ENCODE results near the gene SV2C. TPM values are rescaled to one million over a fixed set of nuclear protein-coding genes. Genes with fewer than 3 reads are reported as not detected.

SV2C gene
- total RNA-seq, 1 experiment from 2014 or later = not detected

DNA sequence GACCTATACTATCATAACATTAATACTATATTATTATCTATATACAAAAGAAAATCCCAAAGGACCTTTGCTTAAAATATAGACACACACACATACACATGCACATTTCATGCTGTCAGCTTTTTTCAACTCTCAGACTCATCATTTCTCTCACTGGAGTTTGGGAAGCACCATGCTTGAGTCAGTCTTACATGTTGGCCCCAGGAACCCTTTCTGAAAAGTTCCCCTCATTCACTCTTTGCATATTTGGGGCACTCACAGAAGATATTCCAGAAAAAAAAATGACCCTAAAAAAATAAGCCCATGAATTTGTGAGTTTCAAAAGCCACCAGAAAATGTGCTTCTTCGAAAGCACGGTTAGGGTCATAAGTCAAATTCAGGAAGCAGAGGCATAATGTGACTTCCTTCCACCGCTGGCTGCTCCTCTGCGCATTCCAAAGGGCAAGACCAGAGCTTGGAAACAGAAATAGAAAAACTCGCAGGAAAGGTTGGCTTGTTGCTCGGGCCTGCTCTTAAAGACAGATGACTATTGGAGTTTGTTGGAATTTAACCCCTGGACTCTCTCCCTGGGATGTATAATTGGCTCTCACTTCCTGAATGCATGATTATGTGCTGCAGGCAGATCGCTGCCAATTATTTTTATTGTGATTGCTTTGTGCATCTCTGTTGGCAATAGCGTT lies 190.2 kb downstream of the SV2C start:
- Mint-ChIP-seq H3K36me3 (ENCODE audit: insufficient read depth, unreplicated experiment) (no peaks in the 10 kb centered on the region), H3K27ac (ENCODE audit: low read depth, unreplicated experiment) (no peak overlapping the region)

DNA sequence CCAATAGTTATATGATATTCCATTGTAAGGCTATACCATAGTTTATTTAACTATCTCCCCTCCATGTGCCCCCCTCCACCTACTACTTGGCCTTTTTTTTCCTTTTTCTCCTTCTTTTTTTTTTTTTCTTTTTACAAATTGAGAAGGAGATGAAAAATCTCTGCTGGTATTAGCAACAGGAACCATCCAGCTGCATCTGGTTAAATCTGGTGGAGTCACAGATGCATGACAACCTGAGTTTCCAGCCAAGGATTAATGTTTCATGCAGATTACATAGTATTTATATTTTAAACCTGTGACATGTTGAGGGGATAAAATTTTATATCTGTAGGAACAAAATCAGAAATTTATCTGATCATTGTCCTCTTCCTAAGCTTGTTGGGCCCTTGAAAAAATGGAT lies 191.4 kb downstream of the SV2C start:
- DNase-seq (ENCODE audit: unreplicated experiment) = no peak
- CTCF ChIA-PET = no interaction called here

More for the DNA sequence above, 190.2 kb downstream of the SV2C start:
- BruUV-seq (replicated peaks) = no TSS peak
- no peak for DNase-seq (ENCODE audit: unreplicated experiment)
- H3K4me1 Mint-ChIP-seq (ENCODE audit: insufficient read depth, unreplicated experiment) = peaks cover 7% of the 10 kb centered on the region
- intact Hi-C loops (cut with micrococcal nuclease) = no loop called here
- H3K9me3 Mint-ChIP-seq (ENCODE audit: unreplicated experiment) = no peaks in the 10 kb centered on the region
- peaks cover 3% of the 10 kb centered on the region for H3K27me3 Mint-ChIP-seq (ENCODE audit: insufficient read depth, unreplicated experiment)
- ChIA-PET CTCF (interaction anchor here (1.1 to 2.4 kb wide), 3 partner anchors 9 to 98 kb away, joined by 4 to 7 read pairs (median 5); no protein-coding TSS in a partner anchor), POLR2A (no interaction called here)
- TF ChIP-seq, protein P1, sequence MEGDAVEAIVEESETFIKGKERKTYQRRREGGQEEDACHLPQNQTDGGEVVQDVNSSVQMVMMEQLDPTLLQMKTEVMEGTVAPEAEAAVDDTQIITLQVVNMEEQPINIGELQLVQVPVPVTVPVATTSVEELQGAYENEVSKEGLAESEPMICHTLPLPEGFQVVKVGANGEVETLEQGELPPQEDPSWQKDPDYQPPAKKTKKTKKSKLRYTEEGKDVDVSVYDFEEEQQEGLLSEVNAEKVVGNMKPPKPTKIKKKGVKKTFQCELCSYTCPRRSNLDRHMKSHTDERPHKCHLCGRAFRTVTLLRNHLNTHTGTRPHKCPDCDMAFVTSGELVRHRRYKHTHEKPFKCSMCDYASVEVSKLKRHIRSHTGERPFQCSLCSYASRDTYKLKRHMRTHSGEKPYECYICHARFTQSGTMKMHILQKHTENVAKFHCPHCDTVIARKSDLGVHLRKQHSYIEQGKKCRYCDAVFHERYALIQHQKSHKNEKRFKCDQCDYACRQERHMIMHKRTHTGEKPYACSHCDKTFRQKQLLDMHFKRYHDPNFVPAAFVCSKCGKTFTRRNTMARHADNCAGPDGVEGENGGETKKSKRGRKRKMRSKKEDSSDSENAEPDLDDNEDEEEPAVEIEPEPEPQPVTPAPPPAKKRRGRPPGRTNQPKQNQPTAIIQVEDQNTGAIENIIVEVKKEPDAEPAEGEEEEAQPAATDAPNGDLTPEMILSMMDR (IDR thresholded peaks at IDR 0.05; ENCODE audit: unreplicated experiment) = no peak
- no peak overlapping the region for H3K4me3 Mint-ChIP-seq (ENCODE audit: unreplicated experiment)

DNA sequence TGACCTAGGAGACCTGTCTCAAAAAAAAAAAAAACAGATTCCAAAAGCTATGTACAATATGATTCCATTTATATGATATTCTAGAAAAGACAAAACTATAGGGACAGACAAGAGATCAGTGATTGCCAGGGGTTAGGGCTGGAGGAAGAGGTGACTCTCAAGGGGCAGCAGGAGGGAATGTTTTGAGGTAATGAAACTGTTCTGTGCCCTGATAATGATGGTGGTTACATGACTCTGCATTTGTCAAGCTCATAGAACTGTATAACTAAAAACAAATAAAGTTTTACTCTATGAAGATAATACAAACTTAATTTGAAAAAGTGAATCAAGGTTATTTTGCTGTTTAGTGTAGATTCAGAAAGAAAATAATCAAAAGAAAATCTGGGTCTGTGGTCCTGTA lies 194.6 kb downstream of the SV2C start:
- no peaks in the 10 kb centered on the region for H3K4me1 Mint-ChIP-seq (ENCODE audit: insufficient read depth, unreplicated experiment)
- no TSS peak for BruUV-seq (replicated peaks)
- TF ChIP-seq, protein P1 (IDR thresholded peaks at IDR 0.05; ENCODE audit: unreplicated experiment) = no peak
- no peaks in the 10 kb centered on the region for H3K9me3 Mint-ChIP-seq (ENCODE audit: unreplicated experiment)
- H3K36me3 Mint-ChIP-seq (ENCODE audit: insufficient read depth, unreplicated experiment) = no peaks in the 10 kb centered on the region
- no peak overlapping the region for H3K27ac Mint-ChIP-seq (ENCODE audit: low read depth, unreplicated experiment)
- H3K27me3 Mint-ChIP-seq (ENCODE audit: insufficient read depth, unreplicated experiment) = no peaks in the 10 kb centered on the region
- CTCF ChIA-PET = interaction anchor here (0.6 kb wide), 1 partner anchor 18 kb away, joined by 3 read pairs; no protein-coding TSS in a partner anchor
- no peak for DNase-seq (ENCODE audit: unreplicated experiment)
- H3K4me3 Mint-ChIP-seq (ENCODE audit: unreplicated experiment) = no peak overlapping the region
- intact Hi-C loops (cut with micrococcal nuclease) = no loop called here
- POLR2A ChIA-PET = no interaction called here

More for the DNA sequence above, 191.4 kb downstream of the SV2C start:
- Mint-ChIP-seq H3K36me3 (ENCODE audit: insufficient read depth, unreplicated experiment) (no peaks in the 10 kb centered on the region), H3K4me3 (ENCODE audit: unreplicated experiment) (no peak overlapping the region), H3K4me1 (ENCODE audit: insufficient read depth, unreplicated experiment) (peaks cover 7% of the 10 kb centered on the region), H3K27me3 (ENCODE audit: insufficient read depth, unreplicated experiment) (no peaks in the 10 kb centered on the region), H3K27ac (ENCODE audit: low read depth, unreplicated experiment) (no peak overlapping the region), H3K9me3 (ENCODE audit: unreplicated experiment) (no peaks in the 10 kb centered on the region)
- TF ChIP-seq, protein P1 (IDR thresholded peaks at IDR 0.05; ENCODE audit: unreplicated experiment) = no peak
- BruUV-seq (replicated peaks) = no TSS peak
- POLR2A ChIA-PET = interaction anchor here (0.6 kb wide), 1 partner anchor 136 kb away, joined by 3 read pairs; no protein-coding TSS in a partner anchor
- intact Hi-C loops (cut with micrococcal nuclease) = no loop called here

DNA sequence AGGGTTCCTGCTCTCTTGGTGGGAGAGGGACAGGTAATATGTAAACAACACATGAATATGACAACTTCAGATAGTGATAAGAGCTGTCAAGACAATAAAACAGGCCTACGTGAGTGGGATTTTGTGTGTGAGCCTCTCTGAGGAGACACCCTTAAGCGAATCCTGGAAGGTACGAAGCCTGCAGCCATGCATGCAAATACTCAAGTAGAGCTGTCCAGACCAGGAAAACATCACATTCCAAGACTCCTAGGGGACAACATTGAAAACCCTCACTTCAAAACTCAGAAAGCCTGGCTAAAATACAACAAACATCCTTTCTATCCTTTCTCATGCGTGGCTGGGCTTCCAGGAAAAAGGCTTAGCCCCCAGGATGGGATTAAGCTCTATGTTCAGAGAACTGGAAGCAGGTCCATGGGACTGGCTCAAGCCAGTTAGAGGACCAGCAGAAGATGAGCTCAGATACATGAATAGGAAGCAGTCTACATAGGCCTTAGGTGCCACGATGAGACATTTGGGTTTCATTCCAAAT lies 195.1 kb downstream of the SV2C start:
- Mint-ChIP-seq H3K4me1 (ENCODE audit: insufficient read depth, unreplicated experiment) (no peaks in the 10 kb centered on the region), H3K36me3 (ENCODE audit: insufficient read depth, unreplicated experiment) (no peaks in the 10 kb centered on the region), H3K9me3 (ENCODE audit: unreplicated experiment) (no peaks in the 10 kb centered on the region), H3K4me3 (ENCODE audit: unreplicated experiment) (no peak overlapping the region), H3K27ac (ENCODE audit: low read depth, unreplicated experiment) (no peak overlapping the region), H3K27me3 (ENCODE audit: insufficient read depth, unreplicated experiment) (no peaks in the 10 kb centered on the region)
- no peak for DNase-seq (ENCODE audit: unreplicated experiment)
- BruUV-seq (replicated peaks) = no TSS peak
- ChIA-PET POLR2A (no interaction called here), CTCF (no interaction called here)
- TF ChIP-seq, protein P1 (IDR thresholded peaks at IDR 0.05; ENCODE audit: unreplicated experiment) = no peak
- intact Hi-C loops (cut with micrococcal nuclease) = no loop called here
